Measurements from ENCODE around the gene OR6B2.

DNA sequence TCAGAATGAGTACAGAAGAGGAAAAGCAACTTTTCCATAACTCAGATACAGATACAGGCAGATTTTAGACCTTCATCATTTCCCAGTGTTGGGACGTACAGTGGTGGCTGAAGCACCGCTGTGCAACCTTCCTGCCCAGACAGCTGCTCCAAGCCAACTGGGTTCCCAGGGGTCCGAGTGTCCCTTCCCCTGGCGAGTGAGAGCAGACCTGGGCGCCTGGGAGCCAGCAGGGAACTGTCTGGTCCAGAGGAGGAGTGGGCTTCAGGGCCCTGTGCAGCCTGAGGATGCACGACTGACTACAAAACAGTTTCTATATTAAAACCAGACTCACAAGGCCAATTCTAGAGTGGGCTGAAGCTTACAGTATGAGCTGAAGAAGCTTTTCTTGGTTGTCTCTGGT, 11.1 kb upstream of the OR6B2 start:
- TF ChIP-seq, protein P1, sequence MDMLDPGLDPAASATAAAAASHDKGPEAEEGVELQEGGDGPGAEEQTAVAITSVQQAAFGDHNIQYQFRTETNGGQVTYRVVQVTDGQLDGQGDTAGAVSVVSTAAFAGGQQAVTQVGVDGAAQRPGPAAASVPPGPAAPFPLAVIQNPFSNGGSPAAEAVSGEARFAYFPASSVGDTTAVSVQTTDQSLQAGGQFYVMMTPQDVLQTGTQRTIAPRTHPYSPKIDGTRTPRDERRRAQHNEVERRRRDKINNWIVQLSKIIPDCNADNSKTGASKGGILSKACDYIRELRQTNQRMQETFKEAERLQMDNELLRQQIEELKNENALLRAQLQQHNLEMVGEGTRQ (IDR thresholded peaks at IDR 0.05; ENCODE audit: low read depth, low read length), result no peak
- no peak for TF ChIP-seq RAD21 (IDR thresholded peaks at IDR 0.05; ENCODE audit: low read length)
- no peak for TF ChIP-seq BHLHE40 (IDR thresholded peaks at IDR 0.05; ENCODE audit: low read depth, low read length)
- TF ChIP-seq, protein P2, sequence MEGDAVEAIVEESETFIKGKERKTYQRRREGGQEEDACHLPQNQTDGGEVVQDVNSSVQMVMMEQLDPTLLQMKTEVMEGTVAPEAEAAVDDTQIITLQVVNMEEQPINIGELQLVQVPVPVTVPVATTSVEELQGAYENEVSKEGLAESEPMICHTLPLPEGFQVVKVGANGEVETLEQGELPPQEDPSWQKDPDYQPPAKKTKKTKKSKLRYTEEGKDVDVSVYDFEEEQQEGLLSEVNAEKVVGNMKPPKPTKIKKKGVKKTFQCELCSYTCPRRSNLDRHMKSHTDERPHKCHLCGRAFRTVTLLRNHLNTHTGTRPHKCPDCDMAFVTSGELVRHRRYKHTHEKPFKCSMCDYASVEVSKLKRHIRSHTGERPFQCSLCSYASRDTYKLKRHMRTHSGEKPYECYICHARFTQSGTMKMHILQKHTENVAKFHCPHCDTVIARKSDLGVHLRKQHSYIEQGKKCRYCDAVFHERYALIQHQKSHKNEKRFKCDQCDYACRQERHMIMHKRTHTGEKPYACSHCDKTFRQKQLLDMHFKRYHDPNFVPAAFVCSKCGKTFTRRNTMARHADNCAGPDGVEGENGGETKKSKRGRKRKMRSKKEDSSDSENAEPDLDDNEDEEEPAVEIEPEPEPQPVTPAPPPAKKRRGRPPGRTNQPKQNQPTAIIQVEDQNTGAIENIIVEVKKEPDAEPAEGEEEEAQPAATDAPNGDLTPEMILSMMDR (conservative IDR thresholded peaks at IDR 0.05; ENCODE audit: low read depth, low read length), result no peak
- TF ChIP-seq RFX5 (IDR thresholded peaks at IDR 0.05; ENCODE audit: low read depth, low read length), result no peak
- no peak for TF ChIP-seq CEBPB (IDR thresholded peaks at IDR 0.05; ENCODE audit: low read depth, low read length)
- no peak for TF ChIP-seq POLR2A (IDR thresholded peaks at IDR 0.05; ENCODE audit: low read depth, low read length)
- no peak for TF ChIP-seq FOS (IDR thresholded peaks at IDR 0.05; ENCODE audit: low read depth, low read length)
